HG03378 (cell line): ENCODE measurements around the gene KDM4D.
"Not testable (repeated sequence)": the region's sequence is repeated elsewhere in the genome, so short reads cannot be mapped to it uniquely, and the experiment has no call there.

Experiments used
- ATAC-seq: cut with Tn5 transposase; IDR thresholded peaks from one replicate; pipeline ENCODE4 v1.9.1; 2021; ENCODE audit warnings: mild to moderate bottlenecking, moderate library complexity; ENCODE audit not compliant: unreplicated experiment

Gene KDM4D

DNA sequence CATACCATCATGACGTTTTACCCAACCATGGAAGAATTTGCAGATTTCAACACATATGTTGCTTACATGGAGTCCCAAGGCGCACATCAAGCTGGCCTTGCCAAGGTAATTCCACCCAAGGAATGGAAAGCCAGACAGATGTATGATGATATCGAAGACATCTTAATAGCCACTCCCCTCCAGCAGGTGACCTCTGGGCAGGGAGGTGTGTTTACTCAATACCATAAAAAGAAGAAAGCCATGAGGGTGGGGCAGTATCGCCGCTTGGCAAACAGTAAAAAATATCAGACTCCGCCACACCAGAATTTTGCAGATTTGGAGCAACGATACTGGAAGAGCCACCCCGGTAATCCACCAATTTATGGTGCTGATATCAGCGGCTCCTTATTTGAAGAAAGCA is 52.1 kb downstream of the KDM4D start:
- not testable (repeated sequence) for ATAC-seq

DNA sequence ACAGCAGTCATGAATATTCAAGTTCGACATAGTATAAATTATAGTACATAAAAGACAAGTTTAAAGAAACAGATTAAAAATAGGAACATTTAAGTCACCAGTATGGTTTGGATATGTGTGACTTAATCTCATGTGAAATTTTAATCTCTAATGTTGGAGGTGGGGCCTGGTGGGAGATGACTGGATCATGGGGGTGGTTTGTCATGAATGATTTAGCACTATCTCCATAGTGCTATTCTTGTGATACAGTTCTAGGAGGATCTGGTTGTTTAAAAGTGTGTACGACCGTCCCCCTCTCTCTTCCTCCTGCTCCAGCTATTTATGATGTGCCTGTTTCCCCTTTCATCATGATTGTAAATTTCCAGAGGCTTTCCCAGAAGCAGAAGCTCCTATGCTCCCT is 54.8 kb downstream of the KDM4D start:
- ATAC-seq = no peak

DNA sequence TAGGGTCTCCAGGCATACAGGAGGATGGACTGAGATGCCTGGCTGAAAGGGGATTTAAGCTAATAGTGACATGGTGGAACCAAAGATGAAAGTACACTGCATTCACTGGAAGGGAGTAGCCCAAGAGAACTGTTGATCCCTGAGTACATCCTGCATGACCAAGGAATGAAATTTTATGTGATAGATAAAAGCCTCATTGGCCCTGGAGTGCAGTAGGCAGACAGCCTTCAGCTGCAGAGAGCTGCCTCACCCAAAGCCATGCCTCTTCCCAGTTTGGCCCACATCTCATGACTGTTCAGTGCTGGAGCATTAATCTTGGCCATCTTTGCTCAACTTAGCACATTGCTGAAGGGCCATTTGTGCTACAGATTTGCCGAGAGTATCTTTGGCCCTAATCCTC is 59.5 kb downstream of the KDM4D start:
- no peak for ATAC-seq

DNA sequence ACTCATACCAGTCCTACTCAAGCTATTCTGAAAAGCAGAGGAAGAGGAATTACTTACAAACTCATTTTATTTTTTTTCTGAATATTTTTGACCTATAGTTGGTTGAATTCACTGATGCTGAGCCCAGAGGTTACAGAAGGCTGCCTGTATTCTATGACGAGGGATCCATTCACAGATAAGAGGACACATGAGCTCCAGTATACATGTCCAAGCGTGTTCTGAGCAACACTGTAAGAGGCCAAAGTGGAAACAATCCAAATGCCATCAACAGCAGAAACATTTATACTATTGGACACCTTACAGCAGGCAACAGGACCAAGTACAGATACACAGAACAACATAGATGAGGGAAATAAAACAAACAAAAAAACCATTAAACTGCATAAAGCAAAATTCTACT is 61.8 kb downstream of the KDM4D start:
- ATAC-seq = no peak

DNA sequence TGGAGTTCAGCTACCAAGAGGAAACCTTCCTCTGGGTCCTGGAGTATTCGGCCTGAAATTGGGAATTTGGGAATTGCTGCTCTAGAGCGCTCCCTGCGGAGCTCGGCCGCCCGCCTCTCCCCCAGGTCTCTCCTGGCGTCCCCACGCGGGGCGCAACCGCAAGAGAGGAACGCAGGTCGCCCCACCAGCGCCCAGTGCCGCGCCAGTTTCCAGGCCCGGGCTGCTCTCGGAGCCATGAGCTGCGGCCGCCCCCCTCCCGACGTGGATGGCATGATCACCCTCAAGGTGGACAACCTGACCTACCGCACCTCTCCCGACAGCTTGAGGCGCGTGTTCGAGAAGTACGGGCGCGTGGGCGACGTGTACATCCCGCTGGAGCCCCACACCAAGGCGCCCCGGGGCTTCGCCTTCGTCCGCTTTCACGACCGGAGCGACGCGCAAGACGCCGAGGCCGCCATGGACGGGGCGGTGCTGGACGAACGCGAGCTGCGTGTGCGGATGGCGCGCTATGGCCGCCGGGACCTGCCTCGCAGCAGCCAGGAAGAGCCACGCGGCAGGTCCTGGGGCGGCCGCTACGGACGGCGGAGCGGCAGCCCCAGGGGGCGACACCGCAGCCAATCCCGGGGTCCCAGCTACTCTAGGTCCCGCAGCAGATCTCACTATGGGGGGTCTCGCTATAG is 64.0 kb downstream of the KDM4D start:
- ATAC-seq = not testable (repeated sequence)

DNA sequence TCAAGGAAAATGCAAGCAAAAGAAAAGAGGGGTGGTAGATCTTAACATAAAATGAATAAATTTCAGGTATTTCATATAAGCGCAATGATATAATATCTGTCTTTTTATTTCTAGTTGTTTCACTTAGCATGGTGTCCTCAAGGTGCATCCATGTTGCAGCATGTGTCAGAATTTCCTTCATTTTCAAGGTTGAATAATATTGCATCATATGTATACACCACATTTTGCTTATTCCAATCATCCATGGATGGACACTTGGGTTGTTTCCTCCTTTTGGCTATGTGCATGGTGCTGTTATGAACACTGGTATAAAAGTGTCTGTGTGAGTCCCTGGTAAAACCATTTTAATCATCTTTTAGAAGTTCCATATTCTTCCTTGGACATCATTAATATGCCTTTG is 68.7 kb downstream of the KDM4D start:
- no peak for ATAC-seq

DNA sequence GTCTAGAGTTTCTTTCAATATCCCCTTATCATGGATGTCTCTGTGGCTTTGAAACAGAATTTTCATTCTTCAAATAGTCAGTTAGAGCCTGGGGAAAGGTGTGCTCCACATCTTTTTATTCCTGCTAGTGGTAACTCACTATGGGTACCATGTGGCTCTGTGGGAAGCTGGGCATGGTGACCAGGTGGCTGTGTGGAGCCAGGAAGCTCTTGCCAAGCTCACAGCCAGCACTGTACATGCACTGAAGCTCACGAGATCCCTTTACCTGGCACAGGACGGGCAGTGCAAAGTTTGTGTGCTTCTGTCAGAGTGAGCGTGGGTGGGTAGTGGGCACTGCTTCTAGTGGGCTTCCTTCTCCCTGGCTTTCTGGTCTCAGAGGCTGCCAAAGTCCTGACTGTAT is 69.4 kb downstream of the KDM4D start:
- ATAC-seq = no peak

DNA sequence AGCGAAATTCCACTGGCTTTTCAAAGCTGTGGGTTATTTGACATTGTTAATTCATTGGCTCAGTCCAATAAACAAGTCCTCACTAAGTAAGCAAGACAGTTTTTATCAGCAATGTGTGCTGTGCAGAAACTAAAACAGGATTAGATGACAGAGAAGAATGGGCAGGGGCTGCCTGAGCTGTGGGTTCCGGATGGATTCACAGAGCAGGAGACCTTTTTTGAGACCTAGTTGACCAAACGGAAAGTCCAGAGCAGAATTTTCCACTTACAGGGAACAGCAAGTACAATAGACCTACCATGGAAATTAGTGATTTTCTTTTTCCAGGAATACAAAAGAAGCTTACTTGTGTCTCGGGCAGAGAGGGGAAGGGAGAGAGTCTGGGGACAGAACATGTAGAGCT is 70.5 kb downstream of the KDM4D start:
- ATAC-seq = no peak

DNA sequence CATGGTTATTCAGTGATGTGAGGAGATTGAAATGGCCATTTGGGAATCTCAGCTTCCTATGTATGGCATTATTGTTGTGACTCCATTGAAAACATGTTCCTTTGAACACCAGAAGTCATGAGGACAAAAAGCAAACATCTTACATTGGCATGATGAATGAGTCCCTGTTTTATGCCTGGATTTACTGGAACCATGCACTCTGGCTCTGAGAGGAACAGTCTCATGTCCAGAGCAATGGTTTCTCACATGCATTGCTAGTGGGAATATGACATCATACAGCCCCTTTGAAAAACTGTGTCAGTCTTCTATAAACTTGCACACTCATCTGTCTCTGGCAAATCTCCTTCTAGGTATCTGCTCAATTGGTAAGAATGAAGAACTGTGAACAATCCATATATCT is 72.3 kb downstream of the KDM4D start:
- ATAC-seq = no peak
